Mucosa of descending colon (tissue), 3 donors: ENCODE results near the gene MYO16. TPM values are rescaled to one million over a fixed set of nuclear protein-coding genes. Genes with fewer than 3 reads are reported as not detected.
"Not testable (repeated sequence)": the region's sequence is repeated elsewhere in the genome, so short reads cannot be mapped to it uniquely, and the experiment has no call there.

Experiments used
- ATAC-seq: fragments of 200-7000 bp; cut with Tn5 transposase; one replicate; pipeline ENCODE4 v1.9.1; 2020; ENCODE audit warnings: mild to moderate bottlenecking, moderate library complexity
- DNase-seq, 3 donors: peaks; one replicate each; pipeline ENCODE4 v3.0.0-alpha.2; 2020
- H3K36me3 ChIP-seq: fragments of 200-600 bp; one replicate; pipeline ENCODE4 v1.8.0; 2021; ENCODE audit warnings: low read depth, mild to moderate bottlenecking
- H3K4me1 ChIP-seq: fragments of 200-600 bp; one replicate; pipeline ENCODE4 v1.8.0; 2021; ENCODE audit warnings: low read depth, mild to moderate bottlenecking
- H3K4me3 ChIP-seq: fragments of 200-600 bp; one replicate; pipeline ENCODE4 v1.8.0; 2021; ENCODE audit warnings: mild to moderate bottlenecking
- H3K9me3 ChIP-seq: fragments of 200-600 bp; one replicate; pipeline ENCODE4 v1.8.0; 2021; ENCODE audit warnings: mild to moderate bottlenecking
- CTCF ChIP-seq: fragments of 200-600 bp; IDR thresholded peaks from one replicate; pipeline ENCODE4 v1.8.0; 2022; ENCODE audit warnings: antibody characterized with exemption, mild to moderate bottlenecking
- intact Hi-C, 2 donors: fragments of 100-400 bp; cut with DNase I in 1 of 2; cut with micrococcal nuclease in 1 of 2; formaldehyde crosslinking; loops; one replicate each; pipeline versions ENCODE4 v1.11.0 to v1.11.1; 2022; cut with DNase I, micrococcal nuclease
- total RNA-seq, 3 donors: library from RNA; stranded (reverse); fragmentation: NEBNext Ultra II Directional in 2 of 3; extraction: Animal tissue kit (Norgen Biotek cat#: 25700) in 2 of 3; gene quantifications; one replicate each; pipeline versions ENCODE4 v1.2.1 to v1.2.4, GENCODE V29; 2021 to 2023
- donor health status: DM: no; HTN: no; CAD: no; lungs with moderate emphysema.
- donor health status: DM: no; HTN: no; CAD: no.
- donor health status: DM: no; HTN: yes; CAD: no.

MYO16 gene
- total RNA-seq, 3 donors from 2014 or later: 0.06 TPM; not detected in 2

DNA sequence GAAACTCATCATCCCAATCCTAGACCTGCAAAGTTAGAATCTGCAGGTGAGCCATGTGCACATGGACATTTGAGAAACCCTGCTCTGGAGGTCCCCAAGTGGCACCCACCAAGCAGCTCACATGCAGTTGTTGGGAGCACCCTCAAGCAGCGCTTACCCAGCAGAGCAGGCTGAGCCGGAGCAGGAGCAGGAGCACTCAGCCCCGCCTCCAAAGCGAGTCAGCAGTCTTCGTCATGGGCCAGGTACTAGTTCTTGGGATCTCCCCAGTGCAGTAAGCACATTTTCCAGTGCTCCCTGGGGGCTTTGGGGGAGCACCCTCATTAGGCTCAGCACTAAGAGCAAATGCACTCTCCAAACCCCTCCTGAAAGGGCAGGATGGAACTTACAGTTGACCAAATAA lies 584.3 kb downstream of the MYO16 start:
- no peaks in the 10 kb centered on the region for H3K4me1 ChIP-seq
- ATAC-seq (no peak), DNase-seq (no peak)
- intact Hi-C loops: no loop called here
- H3K4me3 ChIP-seq: no peak overlapping the region
- H3K9me3 ChIP-seq: no peaks in the 10 kb centered on the region
- TF ChIP-seq CTCF: no peak
- no peaks in the 10 kb centered on the region for H3K36me3 ChIP-seq

DNA sequence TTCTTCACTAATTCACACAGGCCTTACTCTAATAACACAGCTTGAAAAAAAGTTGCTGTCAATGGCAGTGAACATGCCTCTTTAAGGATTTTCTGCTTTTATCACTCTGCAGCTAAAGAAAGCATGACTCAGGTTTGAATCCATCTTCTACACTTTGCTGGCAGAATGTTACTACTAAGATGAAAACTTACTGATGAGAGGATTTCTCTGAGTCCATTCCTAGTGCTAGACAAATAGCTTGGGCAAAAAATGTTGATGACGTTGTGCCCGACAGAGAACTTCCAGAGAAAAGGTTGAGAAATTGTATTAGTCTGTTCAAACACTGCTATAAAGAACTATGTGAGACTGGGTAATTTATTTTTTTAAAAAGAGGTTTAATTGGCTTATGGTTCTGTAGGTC lies 585.0 kb downstream of the MYO16 start:
- ATAC-seq (no peak), DNase-seq (no peak)
- intact Hi-C loops: no loop called here
- H3K4me1 ChIP-seq: no peaks in the 10 kb centered on the region
- no peaks in the 10 kb centered on the region for H3K36me3 ChIP-seq
- H3K9me3 ChIP-seq: no peaks in the 10 kb centered on the region
- H3K4me3 ChIP-seq: no peak overlapping the region
- no peak for TF ChIP-seq CTCF

GRCh38 chr13:109215377-109215776 lies 586.0 kb downstream of the MYO16 start:
- DNase-seq (no peak), ATAC-seq (no peak)
- intact Hi-C loops: no loop called here
- TF ChIP-seq CTCF: no peak
- Histone ChIP-seq H3K36me3 (no peaks in the 10 kb centered on the region), H3K4me1 (no peaks in the 10 kb centered on the region), H3K4me3 (no peak overlapping the region), H3K9me3 (no peaks in the 10 kb centered on the region)

DNA sequence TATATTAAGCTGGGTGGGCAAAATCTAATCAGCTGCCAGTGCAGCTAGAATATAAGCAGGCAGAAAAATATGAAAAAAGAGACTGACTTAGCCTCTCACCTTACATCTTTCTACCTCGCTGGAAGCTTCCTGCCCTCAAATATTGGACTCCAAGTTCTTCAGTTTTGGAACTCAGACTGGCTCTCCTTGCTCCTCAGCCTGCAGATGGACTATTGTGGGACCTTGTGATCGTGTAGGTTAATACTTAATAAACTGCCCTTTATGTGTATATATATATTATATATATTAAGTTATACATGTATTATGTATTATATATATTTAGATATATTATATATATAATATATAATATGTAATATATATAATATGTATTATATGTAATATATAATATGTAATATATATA lies 588.1 kb downstream of the MYO16 start:
- ATAC-seq, H3K4me1 ChIP-seq, DNase-seq, H3K36me3 ChIP-seq, H3K9me3 ChIP-seq, intact Hi-C loops, H3K4me3 ChIP-seq: not testable (repeated sequence)

- Histone ChIP-seq H3K4me1 (no peaks in the 10 kb centered on the region), H3K4me3 (no peak overlapping the region), H3K9me3 (peaks cover 7% of the 10 kb centered on the region), H3K36me3 (no peaks in the 10 kb centered on the region)
- DNase-seq (no peak), ATAC-seq (no peak)
- TF ChIP-seq CTCF: no peak
- intact Hi-C loops: no loop called here
Observed at GRCh38 chr13:109220631-109221030, 591.2 kb downstream of the MYO16 start.

DNA sequence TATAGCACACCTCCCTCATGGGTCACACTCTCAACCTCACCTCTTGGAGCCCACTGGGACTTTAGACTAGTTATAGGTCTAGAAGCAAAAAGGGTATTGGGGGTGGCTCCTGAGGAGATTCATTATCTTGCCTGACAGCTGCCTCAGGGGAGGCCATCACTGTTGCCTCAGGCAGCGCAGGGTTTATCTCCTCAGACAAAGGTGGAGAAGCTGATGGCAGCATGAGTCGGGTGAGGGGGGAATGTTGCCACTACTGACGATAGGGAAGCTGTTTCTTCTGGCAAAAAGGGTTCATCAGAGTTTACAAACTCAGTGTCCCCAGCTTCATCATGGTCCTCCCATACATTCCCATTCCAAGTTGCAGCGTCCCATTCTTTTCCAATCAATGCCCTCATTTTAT lies 594.6 kb downstream of the MYO16 start:
- Histone ChIP-seq H3K4me1 (no peaks in the 10 kb centered on the region), H3K36me3 (no peaks in the 10 kb centered on the region), H3K4me3 (no peak overlapping the region), H3K9me3 (peaks cover 7% of the 10 kb centered on the region)
- ATAC-seq (no peak), DNase-seq (no peak)
- TF ChIP-seq CTCF: no peak
- intact Hi-C loops: no loop called here
